NCI-H69 (cell line): ENCODE data around the gene PARM1.
"Not testable (repeated sequence)": the region's sequence is repeated elsewhere in the genome, so short reads cannot be mapped to it uniquely, and the experiment has no call there.

Experiments
- DNase-seq: peaks from one replicate; lab custom pipeline; 2025; lab: John Stamatoyannopoulos, UW

PARM1 gene

GRCh38 chr4:74983253-74983635 lies 50.3 kb downstream of the PARM1 start:
- no peak for DNase-seq

DNA sequence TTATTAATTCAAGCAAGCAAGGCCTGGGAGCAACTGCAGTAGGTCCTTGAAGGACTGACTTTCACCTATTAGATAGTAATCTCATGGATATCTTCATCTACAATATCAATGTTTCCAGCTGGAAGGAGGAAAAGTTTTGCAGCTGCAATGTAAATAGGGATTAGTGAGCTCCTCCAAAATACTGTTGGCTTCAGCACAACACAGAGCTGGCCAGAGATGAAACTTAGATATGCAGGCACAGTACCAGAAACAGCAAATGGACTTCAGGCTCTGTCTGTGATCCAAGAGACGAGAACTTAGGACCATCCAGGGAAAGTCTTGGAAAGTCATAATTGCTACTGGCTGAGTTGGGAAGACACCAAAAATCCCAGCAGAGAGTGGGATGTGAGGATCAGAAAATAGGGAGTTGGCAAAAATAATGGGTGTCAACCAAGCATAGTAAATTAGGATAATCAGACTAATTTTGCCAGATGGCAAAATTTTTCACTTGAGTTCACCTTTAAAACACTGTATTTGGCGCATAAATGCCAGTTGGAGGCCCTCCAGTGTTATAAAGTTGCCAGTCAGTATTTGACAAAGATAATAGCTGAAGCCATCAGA lies 57.5 kb downstream of the PARM1 start:
- DNase-seq: no peak

- DNase-seq: not testable (repeated sequence)
Observed at GRCh38 chr4:74994436-74994835, 61.5 kb downstream of the PARM1 start.

DNA sequence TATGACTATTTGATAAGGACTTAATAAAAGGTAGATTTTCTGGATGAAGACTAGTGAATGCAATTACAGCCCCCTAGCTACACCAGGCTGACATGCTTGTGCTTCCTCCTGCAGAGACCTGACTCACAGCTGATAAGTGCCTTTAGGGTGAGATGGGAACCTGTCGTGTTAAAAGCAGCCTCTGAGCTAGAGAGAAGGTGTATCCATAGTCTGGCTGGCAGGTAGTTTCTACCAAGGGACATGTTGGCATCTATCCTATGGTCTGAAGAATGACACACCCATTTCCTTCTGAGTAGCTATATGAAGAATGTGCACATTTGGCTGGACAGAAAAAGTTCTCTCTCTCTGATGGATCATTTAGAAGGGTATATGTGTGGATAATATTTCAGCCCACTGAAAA lies 64.1 kb downstream of the PARM1 start:
- DNase-seq: peak; percentile 16

DNA sequence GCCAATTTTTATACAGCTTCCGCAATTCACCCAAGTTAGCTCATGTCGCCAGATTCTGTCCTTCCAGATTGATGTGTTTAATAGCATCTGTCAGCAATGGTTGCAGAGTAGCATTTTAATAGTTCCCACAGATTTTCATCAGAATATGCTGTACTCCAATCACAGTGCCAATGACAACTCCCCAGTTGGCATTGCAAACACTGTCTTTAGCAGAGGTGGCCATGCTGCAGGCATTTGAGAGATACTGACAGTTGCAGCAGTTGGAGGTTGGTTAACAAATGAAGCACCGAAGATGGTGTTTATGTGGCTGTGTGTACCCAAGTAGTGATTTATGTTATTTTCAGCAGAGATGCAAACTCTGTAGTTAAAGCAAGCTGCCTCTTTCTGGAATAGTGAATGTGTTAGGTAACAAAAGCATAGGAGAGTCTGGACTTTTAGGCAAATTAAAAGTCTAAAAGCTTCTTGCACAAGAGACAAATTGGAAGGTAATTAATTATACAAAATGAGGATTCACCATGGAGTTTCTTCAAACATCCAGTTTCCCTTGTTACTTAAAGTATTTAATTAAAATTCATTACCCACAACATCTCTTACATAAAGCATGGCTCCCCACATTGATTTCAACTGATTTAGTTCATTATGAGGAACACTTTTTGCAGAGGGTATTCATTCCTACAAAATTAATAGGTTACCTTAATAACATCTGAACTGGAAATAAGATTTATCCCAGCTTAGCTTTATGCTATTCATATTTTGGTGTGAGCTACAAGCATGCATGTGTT lies 65.2 kb downstream of the PARM1 start:
- peak; percentile 4 for DNase-seq

DNA sequence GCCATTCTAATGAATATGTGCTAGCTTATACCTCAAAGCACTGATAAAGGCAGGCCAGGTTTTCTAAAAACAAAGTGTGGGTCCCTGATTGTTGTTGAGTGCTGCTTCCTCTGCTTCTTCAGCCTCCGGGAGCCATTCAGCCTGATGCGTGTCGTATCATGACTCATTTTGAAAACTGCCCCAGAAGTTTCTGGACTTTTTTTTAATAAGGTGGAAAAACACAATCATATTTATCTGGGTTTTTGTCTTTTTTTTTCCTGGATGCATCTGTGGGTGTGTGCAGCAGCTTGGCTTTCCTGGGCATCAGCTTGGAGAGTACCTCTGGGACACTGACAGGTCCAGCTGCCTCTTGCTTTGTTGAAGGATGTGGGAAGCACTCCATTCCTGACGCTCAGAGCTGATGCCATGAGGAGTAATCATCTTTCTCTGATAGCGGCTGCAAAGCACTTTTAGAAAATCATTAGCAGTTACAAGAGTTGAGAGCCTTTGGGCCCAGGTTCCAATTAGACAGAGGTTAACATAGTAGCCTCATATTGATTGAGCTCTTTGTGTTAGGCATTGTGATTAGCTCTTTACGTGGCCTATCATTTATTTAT lies 66.9 kb downstream of the PARM1 start:
- DNase-seq: no peak

- no peak for DNase-seq
Observed at GRCh38 chr4:75001871-75002270, 69.0 kb downstream of the PARM1 start.

- DNase-seq: no peak
Observed at GRCh38 chr4:75002381-75002780, 69.5 kb downstream of the PARM1 start.

DNA sequence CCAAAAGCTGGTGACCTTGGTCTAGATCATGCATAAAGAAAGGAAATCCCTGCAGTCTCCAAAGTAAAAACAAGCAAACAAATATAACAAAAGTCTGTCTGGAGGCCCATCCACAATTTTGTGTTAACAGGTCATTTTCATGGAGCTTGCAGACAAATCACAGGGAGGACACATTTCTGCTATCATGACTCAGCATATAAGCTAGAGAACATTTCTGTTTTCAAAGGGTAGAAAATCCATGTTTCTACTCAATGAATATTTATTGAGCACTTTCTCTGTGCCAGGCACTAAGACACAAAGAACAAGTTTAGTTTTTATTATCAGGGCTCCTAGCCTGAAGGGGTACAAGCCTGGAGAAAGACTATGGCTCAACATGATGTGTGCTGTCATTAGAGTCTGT lies 71.1 kb downstream of the PARM1 start:
- no peak for DNase-seq

DNA sequence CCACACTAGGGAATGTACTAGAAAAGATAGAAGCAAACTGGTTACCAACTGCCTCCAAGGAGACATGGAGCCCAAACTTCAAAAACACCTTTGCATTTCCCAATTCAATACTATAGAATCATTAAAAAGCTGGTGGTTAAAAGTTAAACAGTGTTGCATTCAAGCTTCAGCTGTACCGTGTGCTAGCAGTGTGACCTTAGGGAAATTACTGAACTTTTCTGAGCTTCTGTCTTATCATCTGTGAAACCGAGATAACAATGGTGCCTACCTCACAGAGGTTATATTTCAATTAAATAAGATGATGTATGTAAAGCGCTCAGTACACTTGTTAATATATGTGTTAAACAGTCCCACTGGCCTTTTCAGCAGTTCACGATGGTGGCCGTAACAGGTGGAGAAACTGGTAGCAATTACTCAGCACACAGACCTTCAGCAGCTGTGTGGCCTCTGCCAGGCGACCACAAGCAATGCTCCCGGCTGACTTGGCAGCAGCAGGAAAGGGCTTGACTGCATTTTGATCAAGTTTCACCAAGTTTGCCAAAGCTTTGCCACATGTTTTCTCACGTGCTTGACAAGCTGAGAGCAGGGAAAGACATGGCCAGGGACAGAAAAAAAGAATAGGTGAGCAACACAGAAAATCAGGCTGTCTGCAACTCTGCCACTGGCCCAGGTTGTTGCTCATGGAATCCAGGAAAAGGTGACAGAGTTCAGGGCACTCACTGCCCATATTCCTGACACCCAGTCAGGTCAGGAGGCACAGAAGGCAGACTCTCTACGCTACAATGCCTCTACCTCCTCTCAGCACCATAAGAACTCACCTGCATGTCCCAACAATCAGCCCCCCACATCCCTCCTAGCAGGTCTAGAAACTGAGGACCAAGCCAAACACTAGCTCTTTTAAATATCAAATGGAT lies 72.1 kb downstream of the PARM1 start:
- peak; percentile 32 for DNase-seq

- DNase-seq: no peak
Observed at GRCh38 chr4:75005727-75006126, 72.8 kb downstream of the PARM1 start.

DNA sequence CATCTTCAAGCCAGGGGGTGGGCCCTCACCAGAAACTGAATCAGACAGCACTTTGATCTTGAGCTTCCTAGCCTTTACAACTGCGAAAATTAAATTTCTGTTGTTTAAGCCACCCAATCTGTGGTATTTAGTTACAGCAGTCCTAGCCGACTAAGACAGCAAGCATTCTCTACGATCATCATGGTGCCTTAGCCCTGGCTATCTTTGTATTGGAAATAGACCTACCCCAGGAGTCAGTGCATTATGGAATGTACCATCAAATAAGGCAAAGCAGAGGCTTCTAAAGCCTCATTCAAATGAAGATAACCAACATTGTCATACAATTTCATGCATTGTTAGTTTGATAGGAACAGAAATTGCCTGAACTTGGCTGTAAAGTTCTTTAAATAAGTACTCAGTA lies 75.0 kb downstream of the PARM1 start:
- no peak for DNase-seq

DNA sequence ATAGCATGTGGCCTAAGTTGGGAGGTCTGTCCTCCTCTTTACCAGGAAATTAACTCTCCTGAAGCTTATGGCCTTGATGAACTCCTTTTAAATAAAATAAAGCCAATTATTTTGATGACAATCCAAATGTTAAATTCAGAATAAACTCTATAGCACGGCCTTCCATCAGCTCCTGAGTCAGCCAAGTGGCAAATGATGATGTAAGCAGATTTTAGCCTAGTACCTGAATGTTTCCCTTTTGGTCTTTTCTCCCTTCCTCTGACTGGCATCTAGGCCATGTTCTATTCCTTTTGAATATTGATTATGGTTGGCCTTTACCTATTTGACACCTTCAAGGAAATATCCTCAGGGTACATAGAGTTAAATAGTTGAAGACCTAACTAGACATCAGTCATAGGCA lies 76.2 kb downstream of the PARM1 start:
- no peak for DNase-seq

- no peak for DNase-seq
Observed at GRCh38 chr4:75011131-75011795, 78.3 kb downstream of the PARM1 start.

DNA sequence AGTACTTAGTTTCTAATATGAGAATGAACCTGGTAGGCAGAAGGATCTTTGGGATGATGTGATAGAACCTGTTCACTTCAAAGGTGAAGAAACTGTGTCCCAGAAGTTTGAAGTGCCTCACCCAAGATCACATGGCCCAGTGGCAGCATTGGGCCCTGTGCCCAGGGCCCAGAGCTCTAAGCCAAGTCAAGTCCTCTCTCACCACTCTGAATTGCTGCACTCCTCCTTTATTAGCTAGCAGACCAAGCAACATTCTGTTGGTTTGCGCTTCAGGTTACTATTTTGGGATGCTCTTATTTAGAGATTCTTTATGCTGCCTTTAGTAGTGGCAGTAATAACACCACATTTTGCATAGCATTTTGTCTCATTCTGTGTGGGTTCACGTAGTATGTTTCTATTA lies 82.7 kb downstream of the PARM1 start:
- DNase-seq: no peak

DNA sequence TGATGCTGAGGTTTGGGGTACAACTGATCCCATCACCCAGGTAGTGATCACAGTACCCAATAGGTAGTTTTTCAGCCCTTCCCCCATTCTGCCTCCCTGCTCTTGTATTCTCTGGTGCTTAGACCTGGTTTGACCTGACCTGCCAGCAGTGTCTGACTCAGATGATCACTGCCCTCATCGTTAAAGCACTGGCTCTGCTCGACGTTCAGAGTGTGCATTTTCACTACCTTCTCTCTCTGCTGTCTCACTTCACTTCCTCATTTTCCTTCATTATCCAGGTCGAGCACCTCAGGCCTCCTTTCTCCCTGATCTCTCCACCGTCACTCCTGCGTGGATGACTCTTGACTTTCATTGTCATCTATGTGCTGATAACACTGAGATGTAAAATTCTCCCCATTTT lies 83.6 kb downstream of the PARM1 start:
- no peak for DNase-seq

GRCh38 chr4:75018811-75019479 lies 86.0 kb downstream of the PARM1 start:
- peak; percentile 21 for DNase-seq

- DNase-seq: no peak
Observed at GRCh38 chr4:75025431-75025830, 92.5 kb downstream of the PARM1 start.

- no peak for DNase-seq
Observed at GRCh38 chr4:75028196-75028854, 95.4 kb downstream of the PARM1 start.

GRCh38 chr4:75030028-75030427 lies 97.1 kb downstream of the PARM1 start:
- no peak for DNase-seq
